Measurements from ENCODE around the gene PEX16.

PEX16 gene

GRCh38 chr11:45936511-45937054 lies 18.9 kb upstream of the PEX16 start:
- no peak for TF ChIP-seq REST (IDR thresholded peaks at IDR 0.05; ENCODE audit: low read depth)
- TF ChIP-seq FOXM1 (IDR thresholded peaks at IDR 0.05; ENCODE audit: borderline replicate concordance, low read depth) = no peak
- no peak for TF ChIP-seq TCF12 (IDR thresholded peaks at IDR 0.05; ENCODE audit: low read depth)
- no peak for TF ChIP-seq USF1 (IDR thresholded peaks at IDR 0.05)
- no peak for TF ChIP-seq TAF1 (IDR thresholded peaks at IDR 0.05; ENCODE audit: low read depth)
- no peak for TF ChIP-seq TEAD4 (IDR thresholded peaks at IDR 0.05)
- TF ChIP-seq CREB1 (IDR thresholded peaks at IDR 0.05; ENCODE audit: low read depth) = no peak
- no peak for TF ChIP-seq EP300 (IDR thresholded peaks at IDR 0.05; ENCODE audit: borderline replicate concordance)
- no peak for TF ChIP-seq NFIC (IDR thresholded peaks at IDR 0.05)
- TF ChIP-seq YY1 (IDR thresholded peaks at IDR 0.05; ENCODE audit: low read depth) = no peak
- no peak for TF ChIP-seq ZBTB7A (IDR thresholded peaks at IDR 0.05; ENCODE audit: low read depth)
- TF ChIP-seq RAD21 (IDR thresholded peaks at IDR 0.05; ENCODE audit: low read depth) = no peak
- no peak for TF ChIP-seq EGR1 (IDR thresholded peaks at IDR 0.05)
- TF ChIP-seq CEBPB (IDR thresholded peaks at IDR 0.05) = no peak
- no peak for TF ChIP-seq MAX (IDR thresholded peaks at IDR 0.05)

- no peak for TF ChIP-seq RAD21 (IDR thresholded peaks at IDR 0.05; ENCODE audit: low read depth)
- no peak for TF ChIP-seq YY1 (IDR thresholded peaks at IDR 0.05; ENCODE audit: low read depth)
- no peak for TF ChIP-seq EGR1 (IDR thresholded peaks at IDR 0.05)
- no peak for TF ChIP-seq TAF1 (IDR thresholded peaks at IDR 0.05; ENCODE audit: low read depth)
- no peak for TF ChIP-seq CREB1 (IDR thresholded peaks at IDR 0.05; ENCODE audit: low read depth)
- TF ChIP-seq CEBPB (IDR thresholded peaks at IDR 0.05) = no peak
- no peak for TF ChIP-seq MAX (IDR thresholded peaks at IDR 0.05)
- TF ChIP-seq FOXM1 (IDR thresholded peaks at IDR 0.05; ENCODE audit: borderline replicate concordance, low read depth) = no peak
- TF ChIP-seq TEAD4 (IDR thresholded peaks at IDR 0.05) = no peak
- no peak for TF ChIP-seq TCF12 (IDR thresholded peaks at IDR 0.05; ENCODE audit: low read depth)
- no peak for TF ChIP-seq USF1 (IDR thresholded peaks at IDR 0.05)
- no peak for TF ChIP-seq EP300 (IDR thresholded peaks at IDR 0.05; ENCODE audit: borderline replicate concordance)
These were observed 17.8 kb upstream of the PEX16 start for GRCh38 chr11:45935349-45936064.

- TF ChIP-seq EGR1 (IDR thresholded peaks at IDR 0.05) = no peak
- no peak for TF ChIP-seq CREB1 (IDR thresholded peaks at IDR 0.05; ENCODE audit: low read depth)
- TF ChIP-seq REST (IDR thresholded peaks at IDR 0.05; ENCODE audit: low read depth) = no peak
- TF ChIP-seq TCF12 (IDR thresholded peaks at IDR 0.05; ENCODE audit: low read depth) = no peak
These were observed 17.1 kb upstream of the PEX16 start for GRCh38 chr11:45934580-45935318.

GRCh38 chr11:45933846-45934579 lies 16.3 kb upstream of the PEX16 start:
- TF ChIP-seq MAX (IDR thresholded peaks at IDR 0.05) (no peak), YY1 (IDR thresholded peaks at IDR 0.05; ENCODE audit: low read depth) (no peak), FOXM1 (IDR thresholded peaks at IDR 0.05; ENCODE audit: borderline replicate concordance, low read depth) (no peak), NFIC (IDR thresholded peaks at IDR 0.05) (no peak), EGR1 (IDR thresholded peaks at IDR 0.05) (no peak), TAF1 (IDR thresholded peaks at IDR 0.05; ENCODE audit: low read depth) (no peak), CEBPB (IDR thresholded peaks at IDR 0.05) (no peak), TEAD4 (IDR thresholded peaks at IDR 0.05) (no peak), EP300 (IDR thresholded peaks at IDR 0.05; ENCODE audit: borderline replicate concordance) (no peak), REST (IDR thresholded peaks at IDR 0.05; ENCODE audit: low read depth) (no peak), CREB1 (IDR thresholded peaks at IDR 0.05; ENCODE audit: low read depth) (no peak), RAD21 (IDR thresholded peaks at IDR 0.05; ENCODE audit: low read depth) (no peak), ZBTB7A (IDR thresholded peaks at IDR 0.05; ENCODE audit: low read depth) (no peak), TCF12 (IDR thresholded peaks at IDR 0.05; ENCODE audit: low read depth) (no peak), USF1 (IDR thresholded peaks at IDR 0.05) (no peak)
